Fibroblast of peridontal ligament (primary cell): ENCODE data around the gene RMDN3.
A peak's percentile ranks its signal among the peaks of the same experiment; 100 is the strongest.

Experiments used
- DNase-seq: peaks from one replicate; pipeline ENCODE4 v3.0.0-alpha.2; 2010; ENCODE audit errors: extremely low read depth

Gene RMDN3

GRCh38 chr15:40694688-40695468, 60.2 kb downstream of the RMDN3 start, which contains the start of gene RAD51:
Gene RAD51 (plus strand): TSS chr15:40695174. CDS start chr15:40698759, 3,585 bp downstream.
- DNase-seq = peak; percentile 93

GRCh38 chr15:40693904-40694687, 61.0 kb downstream of the RMDN3 start:
- DNase-seq = peak; percentile 17

DNA sequence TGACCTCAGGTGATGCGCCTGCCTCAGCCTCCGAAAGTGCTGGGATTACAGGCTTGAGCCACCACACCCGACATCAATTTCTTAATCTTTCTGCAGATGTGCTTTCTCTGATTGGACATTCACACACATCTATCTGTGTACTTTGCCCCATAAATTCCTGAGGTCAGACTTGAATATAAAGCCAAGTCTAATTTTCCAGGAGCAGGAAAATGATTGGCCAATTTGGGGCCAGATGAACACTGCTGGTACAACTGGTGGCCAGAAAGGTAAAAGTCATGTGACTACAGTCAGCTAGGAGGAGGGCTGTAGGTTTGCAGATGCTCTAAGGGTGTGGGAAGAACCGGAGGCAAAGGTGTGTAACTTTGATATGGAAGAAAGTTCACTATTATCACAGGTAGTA, 63.3 kb downstream of the RMDN3 start:
- no peak for DNase-seq

DNA sequence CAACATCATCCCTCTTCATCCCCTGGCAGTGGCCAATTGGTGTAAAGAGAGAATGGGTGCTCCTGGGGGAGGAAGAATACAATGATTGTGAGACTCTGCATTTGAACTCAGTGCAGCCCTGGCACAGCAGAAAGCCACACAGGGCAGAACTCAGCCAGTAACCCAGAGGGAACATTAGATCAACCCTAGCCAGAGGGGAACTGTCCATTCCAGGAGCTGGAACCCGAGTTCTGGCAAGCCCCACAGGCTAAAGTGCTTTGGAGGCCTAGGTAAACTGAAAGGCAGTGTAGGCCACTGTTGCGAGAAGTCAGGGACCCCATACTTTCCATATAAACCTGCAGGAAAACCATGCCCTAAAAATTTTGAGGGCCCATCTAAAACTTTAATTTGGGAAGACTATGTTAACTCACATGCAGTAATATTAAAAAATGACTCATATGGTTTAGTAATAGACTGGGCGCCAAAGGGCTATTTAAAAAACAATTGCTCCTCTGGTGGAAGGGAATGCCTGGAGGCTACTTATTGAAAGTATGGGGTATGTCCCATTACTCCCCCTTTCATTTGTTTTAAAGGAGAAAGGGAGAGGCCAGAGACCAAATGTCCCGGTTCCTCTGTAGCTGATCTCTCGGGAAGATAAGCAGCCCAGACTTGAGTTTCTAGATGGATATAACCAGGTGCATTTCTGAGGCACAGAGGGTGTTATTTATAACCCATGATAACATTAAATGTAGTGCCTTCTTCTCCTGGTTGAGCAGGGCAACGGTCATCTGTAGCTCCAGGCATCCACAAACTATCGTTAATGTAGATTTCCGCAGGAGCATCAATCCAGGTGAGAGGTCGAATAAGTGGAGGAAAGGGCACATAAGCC, 65.9 kb downstream of the RMDN3 start:
- DNase-seq = no peak
